PC-9 (cell line): Measurements from ENCODE around the gene TLR8. TPM values are rescaled to one million over a fixed set of nuclear protein-coding genes. Genes with fewer than 3 reads are reported as not detected.

Experiments used
- BruUV-seq: library from RNA; stranded (reverse); fragments of 400-500 nt; replicated peaks from 2 replicates; lab custom pipeline; 2021; lab: Mats Ljungman, UMichigan
- CTCF ChIA-PET: fragments of 300-600 bp; sonication (Branson Sonifier 250); formaldehyde crosslinking; loops from one replicate; lab custom pipeline; 2022; ENCODE audit warnings: antibody characterized with exemption; lab: Charles Lee
- POLR2A ChIA-PET: fragments of 300-600 bp; sonication (Branson Sonifier 250); formaldehyde crosslinking; loops from one replicate; lab custom pipeline; 2022; ENCODE audit warnings: antibody characterized with exemption; ENCODE audit not compliant: unreplicated experiment; lab: Charles Lee
- DNase-seq, 2 experiments: peaks; one replicate each; pipeline versions ENCODE4 v3.0.0 to v3.0.0-alpha.2; 2015 to 2022; ENCODE audit warnings: mixed read lengths in 1 of 2
- H2AFZ ChIP-seq: fragments of 200-600 bp; sonication (generic); 2 replicates; pipeline ENCODE4 v1.8.1; 2017; ENCODE audit warnings: antibody characterized with exemption
- H3F3A ChIP-seq: fragments of 200-600 bp; sonication (generic); 2 replicates; pipeline ENCODE4 v1.8.1; 2017; ENCODE audit warnings: antibody characterized with exemption, mild to moderate bottlenecking, low read depth; ENCODE audit not compliant: insufficient read depth
- H3K27ac ChIP-seq: fragments of 200-600 bp; sonication (generic); 2 replicates; pipeline ENCODE4 v1.6.1; 2016; ENCODE audit warnings: mixed run types
- H3K27me3 ChIP-seq: fragments of 200-600 bp; sonication (generic); 2 replicates; pipeline ENCODE4 v1.6.1; 2016; ENCODE audit warnings: low read depth, mixed run types; ENCODE audit not compliant: insufficient read depth
- H3K36me3 ChIP-seq: fragments of 200-600 bp; sonication (generic); 2 replicates; pipeline ENCODE4 v1.6.1; 2016; ENCODE audit warnings: low read depth, mixed run types
- H3K4me1 ChIP-seq: fragments of 200-600 bp; sonication (generic); replicated peaks from 2 replicates; pipeline ENCODE4 v1.6.1; 2016; ENCODE audit warnings: mixed run types; ENCODE audit not compliant: insufficient read depth
- H3K4me2 ChIP-seq: fragments of 200-600 bp; sonication (generic); 2 replicates; pipeline ENCODE4 v1.6.1; 2017; ENCODE audit warnings: mixed run types
- H3K4me3 ChIP-seq: fragments of 200-600 bp; sonication (generic); 2 replicates; pipeline ENCODE4 v1.6.1; 2016; ENCODE audit warnings: mixed run types
- H3K79me2 ChIP-seq: fragments of 200-600 bp; sonication (generic); 2 replicates; pipeline ENCODE4 v1.6.1; 2017; ENCODE audit warnings: low read depth, mixed run types
- H3K9me2 ChIP-seq: fragments of 200-600 bp; sonication (generic); 2 replicates; pipeline ENCODE4 v1.8.1; 2017; ENCODE audit warnings: mild to moderate bottlenecking; ENCODE audit not compliant: insufficient read depth
- H3K9me3 ChIP-seq: fragments of 200-600 bp; sonication (generic); 2 replicates; pipeline ENCODE4 v1.8.1; 2016; ENCODE audit warnings: low read depth; ENCODE audit not compliant: insufficient read depth
- H4K20me1 ChIP-seq: fragments of 200-600 bp; sonication (generic); 2 replicates; pipeline ENCODE4 v1.8.1; 2017; ENCODE audit not compliant: insufficient read depth
- CTCF ChIP-seq: fragments of 200-600 bp; sonication (generic); conservative IDR thresholded peaks from 2 replicates; pipeline ENCODE4 v1.6.1; 2017; ENCODE audit warnings: mixed run types, antibody characterized with exemption, mild to moderate bottlenecking, moderate library complexity
- EZH2 ChIP-seq: fragments of 200-600 bp; sonication (generic); IDR thresholded peaks from 2 replicates; pipeline ENCODE4 v1.8.0; 2017; ENCODE audit warnings: antibody characterized with exemption, low read depth
- intact Hi-C: fragments of 100-400 bp; cut with micrococcal nuclease; formaldehyde crosslinking; loops from one replicate; pipeline ENCODE4 v1.10.0; 2022; ENCODE audit not compliant: unreplicated experiment
- total RNA-seq: library from RNA; stranded (reverse); gene quantifications from 2 replicates; pipeline ENCODE4 v1.2.3, GENCODE V29; 2021

TLR8 gene
- total RNA-seq, 1 experiment from 2014 or later: not detected

GRCh38 chrX:12886545-12886944 lies 19.9 kb upstream of the TLR8 start:
- CTCF ChIA-PET: no interaction called here

GRCh38 chrX:12887141-12887540 lies 19.3 kb upstream of the TLR8 start:
- TF ChIP-seq CTCF (no peak), EZH2 (no peak)
- no peak for DNase-seq
- Histone ChIP-seq H3K27me3 (no peaks in the 10 kb centered on the region), H2AFZ (no peak overlapping the region), H3K9me3 (no peaks in the 10 kb centered on the region), H3K36me3 (no peaks in the 10 kb centered on the region), H4K20me1 (no peaks in the 10 kb centered on the region), H3K4me1 (no peaks in the 10 kb centered on the region), H3K79me2 (no peaks in the 10 kb centered on the region), H3K27ac (no peak overlapping the region), H3K9me2 (no peaks in the 10 kb centered on the region), H3F3A (no peaks in the 10 kb centered on the region), H3K4me2 (no peak overlapping the region), H3K4me3 (no peak overlapping the region)
- ChIA-PET POLR2A (no interaction called here), CTCF (no interaction called here)
- intact Hi-C loops: no loop called here
- BruUV-seq: no TSS peak

More at GRCh38 chrX:12886545-12886944, 19.9 kb upstream of the TLR8 start:
- no peak for DNase-seq
- no peaks in the 10 kb centered on the region for H3K9me3 ChIP-seq
- H4K20me1 ChIP-seq: no peaks in the 10 kb centered on the region
- TF ChIP-seq CTCF: no peak
- TF ChIP-seq EZH2: no peak
- no peak overlapping the region for H3K4me2 ChIP-seq
- no peak overlapping the region for H2AFZ ChIP-seq
- no peaks in the 10 kb centered on the region for H3K79me2 ChIP-seq
- no peaks in the 10 kb centered on the region for H3K36me3 ChIP-seq
- no peaks in the 10 kb centered on the region for H3F3A ChIP-seq
- no peaks in the 10 kb centered on the region for H3K4me1 ChIP-seq
- no peak overlapping the region for H3K27ac ChIP-seq
- no peaks in the 10 kb centered on the region for H3K27me3 ChIP-seq
- POLR2A ChIA-PET: no interaction called here
- intact Hi-C loops: no loop called here
- no peak overlapping the region for H3K4me3 ChIP-seq
- no TSS peak for BruUV-seq
- H3K9me2 ChIP-seq: no peaks in the 10 kb centered on the region

- no peak for TF ChIP-seq CTCF
- TF ChIP-seq EZH2: no peak
- Histone ChIP-seq H3K27me3 (no peaks in the 10 kb centered on the region), H3F3A (no peaks in the 10 kb centered on the region), H3K4me1 (no peaks in the 10 kb centered on the region), H3K9me3 (no peaks in the 10 kb centered on the region), H3K27ac (no peak overlapping the region), H4K20me1 (no peaks in the 10 kb centered on the region), H2AFZ (no peak overlapping the region), H3K4me3 (no peak overlapping the region), H3K4me2 (no peak overlapping the region), H3K36me3 (no peaks in the 10 kb centered on the region), H3K9me2 (no peaks in the 10 kb centered on the region), H3K79me2 (no peaks in the 10 kb centered on the region)
- ChIA-PET CTCF (no interaction called here), POLR2A (no interaction called here)
- intact Hi-C loops: no loop called here
- no peak for DNase-seq
- BruUV-seq: no TSS peak
Observed at GRCh38 chrX:12887767-12888166, 18.7 kb upstream of the TLR8 start.
